Stomach (tissue), 9 donors: ENCODE results near the gene MRPL24. TPM values are rescaled to one million over a fixed set of nuclear protein-coding genes. Genes with fewer than 3 reads are reported as not detected.
A peak's percentile ranks its signal among the peaks of the same experiment; 100 is the strongest.

Source experiments
- DNase-seq, 2 donors: peaks; one replicate each; pipeline versions ENCODE4 v3.0.0 to v3.0.0-alpha.2; 2013 to 2019
- H3K27ac ChIP-seq, 5 donors: fragments of 200-600 bp in 4 of 5; sonication (generic) in 4 of 5; one replicate each; pipeline ENCODE4 v1.5.1; 2013 to 2019; ENCODE audit warnings: mild to moderate bottlenecking in 1 of 5, moderate library complexity in 1 of 5
- H3K27me3 ChIP-seq, 3 donors: fragments of 200-600 bp; sonication (generic); one replicate each; pipeline ENCODE4 v1.5.1; 2017 to 2019; ENCODE audit warnings: mixed run types in 1 of 3
- H3K36me3 ChIP-seq, 4 donors: fragments of 200-600 bp; sonication (generic); 1 replicate in 3 of 4; 2 replicates in 1 of 4; pipeline ENCODE4 v1.5.1; 2016 to 2019
- H3K4me1 ChIP-seq, 4 donors: fragments of 200-600 bp; sonication (generic); one replicate each; pipeline ENCODE4 v1.5.1; 2016 to 2019
- H3K4me3 ChIP-seq, 4 donors: fragments of 200-600 bp; sonication (generic) in 3 of 4; one replicate each; pipeline ENCODE4 v1.5.1; 2016 to 2019; ENCODE audit warnings: mild to moderate bottlenecking in 1 of 4
- H3K9me3 ChIP-seq, 4 donors: fragments of 200-600 bp; sonication (generic); one replicate each; pipeline ENCODE4 v1.5.1; 2016 to 2019
- CTCF ChIP-seq, 7 experiments: fragments of 450-650 bp in 4 of 7; fragments of 200-600 bp in 3 of 7; sonication (generic) in 3 of 7; IDR thresholded peaks; one replicate each; pipeline ENCODE4 v1.5.1; 2016 to 2019; ENCODE audit warnings: antibody characterized with exemption in 7 of 7, control low read depth in 2 of 7, mild to moderate bottlenecking in 1 of 7
- EP300 ChIP-seq: sonication (generic); formaldehyde crosslinking; IDR thresholded peaks from one replicate; pipeline ENCODE4 v1.6.1; 2017; ENCODE audit warnings: antibody characterized with exemption
- POLR2A ChIP-seq, 4 donors: fragments of 450-650 bp; IDR thresholded peaks; one replicate each; pipeline ENCODE4 v1.6.1; 2016; ENCODE audit warnings: antibody characterized with exemption in 4 of 4, control low read depth in 2 of 4, mild to moderate bottlenecking in 1 of 4, moderate library complexity in 1 of 4
- POLR2AphosphoS5 ChIP-seq, 3 donors: sonication (generic); formaldehyde crosslinking; IDR thresholded peaks; one replicate each; pipeline ENCODE4 v1.6.1; 2016; ENCODE audit warnings: antibody characterized with exemption in 3 of 3
- WGBS, 5 donors: extraction: QIAGEN DNeasy Blood & Tissue Kit in 3 of 5; methylation state at CpG; one replicate each; pipeline versions ENCODE4 v1.1.5 to v1.1.7; 2013 to 2018; 5-methylcytosine and 5-hydroxymethylcytosine counted together
- intact Hi-C: fragments of 100-400 bp; cut with DNase I; formaldehyde crosslinking; loops from one replicate; pipeline ENCODE4 v1.15.1; 2023; ENCODE audit warnings: low total_unique reads
- polyA plus RNA-seq, 3 donors: library from polyadenylated mRNA; stranded (reverse); fragments of 200-250 nt; gene quantifications; one replicate each; pipeline ENCODE4 v1.2.3, GENCODE V29; 2013
- total RNA-seq, 5 donors: library from RNA; depleted of rRNA; stranded (reverse); fragments of >200 nt; gene quantifications; one replicate each; pipeline versions ENCODE4 v1.1.0 to v1.2.3, GENCODE V29; 2014 to 2016
- donor health status: healthy with polysubstance abuse.
- donor health status: Bipolar disorder and iron deficiency.
- donor health status: healthy.

The MRPL24 gene
- total and polyA plus RNA-seq, 8 donors: 15.6 to 113 (median 48.8) TPM

DNA sequence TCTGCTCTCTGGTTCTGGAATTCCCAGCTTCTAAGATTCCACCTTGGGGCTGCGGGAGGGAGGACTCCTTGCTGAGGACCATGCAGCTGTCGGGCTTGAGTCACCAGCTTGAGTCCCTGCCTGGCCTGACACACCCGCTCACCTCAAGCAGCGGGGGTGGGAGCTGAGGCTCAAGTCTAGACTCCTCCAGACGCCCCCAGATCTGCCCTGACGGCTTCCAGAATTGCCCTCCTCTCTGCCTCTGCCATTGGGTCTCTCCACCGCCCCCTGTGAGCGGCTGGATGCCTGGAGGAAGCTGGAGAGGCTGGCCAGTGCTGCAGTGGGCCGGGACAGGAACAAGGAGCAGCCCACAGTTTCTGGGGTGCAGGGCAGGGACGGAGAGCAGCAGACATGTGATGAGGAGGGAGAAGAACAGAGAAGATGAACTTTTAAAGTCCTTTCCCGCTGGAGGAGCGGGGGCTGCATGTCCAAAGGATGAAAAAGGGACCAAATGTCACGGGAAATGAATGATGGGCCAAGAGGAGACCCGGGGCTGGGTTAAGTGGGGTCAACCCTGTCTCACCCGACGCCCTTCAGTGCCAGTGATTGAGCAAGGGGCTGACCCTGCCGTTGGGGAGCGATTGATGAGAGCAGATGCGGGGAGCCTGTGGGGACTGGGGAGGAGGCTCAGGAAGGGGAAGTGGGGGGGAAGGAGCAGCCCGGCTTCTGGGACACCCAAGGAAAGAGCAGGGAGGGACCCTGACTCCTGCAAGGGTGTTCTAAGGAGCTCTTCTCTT is 49.0 kb downstream of the MRPL24 start:
- H3K4me3 ChIP-seq: no peak overlapping the region
- TF ChIP-seq CTCF (IDR thresholded peaks at IDR 0.05) (peak in 1 of 7 experiments; percentile 2), POLR2AphosphoS5 (IDR thresholded peaks at IDR 0.05) (no peak)

DNA sequence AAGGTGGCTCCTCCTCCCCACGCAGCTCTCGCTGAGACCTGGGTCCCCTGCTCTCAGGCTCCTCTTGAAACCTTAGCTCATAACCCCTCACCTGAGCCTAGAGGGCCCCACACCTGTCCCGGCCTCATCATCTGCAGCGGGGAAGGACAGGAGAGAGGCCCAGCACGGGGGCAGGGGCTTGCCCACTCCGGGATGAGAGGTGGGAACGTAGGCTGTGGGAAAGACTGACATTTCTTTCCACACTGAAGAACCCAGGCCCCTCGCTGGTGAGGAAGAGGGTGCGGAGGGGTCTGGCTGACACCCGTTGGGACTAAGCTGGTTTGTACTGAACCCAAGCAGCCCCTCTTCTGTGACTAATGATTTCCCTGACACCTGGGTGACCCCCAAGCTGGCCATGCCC is 49.7 kb downstream of the MRPL24 start:
- DNase-seq: no peak
- Histone ChIP-seq H3K9me3 (no peaks in the 10 kb centered on the region), H3K4me3 (no peak overlapping the region), H3K4me1 (peaks cover 7 to 45% (median 38%) of the 10 kb centered on the region in 4 donors), H3K36me3 (no peaks in the 10 kb centered on the region), H3K27ac (no peak overlapping the region), H3K27me3 (peaks cover 0 to 83% (median 40%) of the 10 kb centered on the region in 3 donors)
- intact Hi-C loops: loop anchor here (5.0 kb wide), 1 partner anchor 36 kb away; the partner anchor contains the start of genes ISG20L2 and METTL25B
- TF ChIP-seq CTCF (IDR thresholded peaks at IDR 0.05) (no peak), EP300 (no peak), POLR2AphosphoS5 (IDR thresholded peaks at IDR 0.05) (no peak), POLR2A (IDR thresholded peaks at IDR 0.05) (no peak)
- WGBS, 5 donors: 63 to 81% (median 76%) methylated on average over 10 of the region's 10 CpGs

More for the DNA sequence above, 49.0 kb downstream of the MRPL24 start:
- no peaks in the 10 kb centered on the region for H3K36me3 ChIP-seq
- no peaks in the 10 kb centered on the region for H3K9me3 ChIP-seq
- H3K4me1 ChIP-seq: peaks cover 7 to 45% (median 38%) of the 10 kb centered on the region in 4 donors
- 29 to 41% (median 37%) methylated on average over 14 to 20 of the region's 20 CpGs for whole genome bisulfite sequencing, 5 donors
- H3K27me3 ChIP-seq: peaks cover 0 to 77% (median 37%) of the 10 kb centered on the region in 3 donors
- peak in 1 of 2 donors; percentile 57 for DNase-seq
- intact Hi-C loops: loop anchor here (5.0 kb wide), 1 partner anchor 35 kb away; the partner anchor contains the start of genes ISG20L2 and METTL25B
- peak overlapping the region in 2 of 5 donors; percentile 14 to 42 for H3K27ac ChIP-seq

DNA sequence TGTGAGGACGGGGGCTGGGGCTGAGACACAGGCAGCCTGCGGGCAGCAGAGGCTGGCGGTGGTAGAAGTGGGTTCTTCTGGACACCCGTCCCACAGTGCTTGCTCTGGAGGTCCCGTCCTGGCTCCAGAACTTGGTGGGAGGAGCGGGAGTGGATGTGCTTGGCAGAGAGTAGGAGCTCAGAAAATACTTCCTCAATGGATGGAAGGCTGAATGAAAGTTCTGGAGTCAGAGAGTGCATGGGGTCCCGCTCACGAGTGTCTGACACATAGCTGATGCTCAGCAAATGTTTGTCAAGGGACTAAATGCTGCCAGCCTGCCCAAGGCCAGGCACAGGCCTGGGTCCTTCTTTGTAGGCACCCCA is 50.2 kb downstream of the MRPL24 start:
- Histone ChIP-seq H3K4me3 (no peak overlapping the region), H3K36me3 (no peaks in the 10 kb centered on the region), H3K27ac (no peak overlapping the region), H3K9me3 (no peaks in the 10 kb centered on the region), H3K27me3 (peaks cover 0 to 89% (median 44%) of the 10 kb centered on the region in 3 donors), H3K4me1 (peaks cover 7 to 45% (median 38%) of the 10 kb centered on the region in 4 donors)
- TF ChIP-seq POLR2A (IDR thresholded peaks at IDR 0.05): no peak
- TF ChIP-seq EP300: no peak
- TF ChIP-seq CTCF (IDR thresholded peaks at IDR 0.05): no peak
- TF ChIP-seq POLR2AphosphoS5 (IDR thresholded peaks at IDR 0.05): no peak
- intact Hi-C loops: loop anchor here (5.0 kb wide), 1 partner anchor 37 kb away; the partner anchor contains the start of genes ISG20L2 and METTL25B
- WGBS, 5 donors: 65 to 80% (median 76%) methylated on average over 8 of the region's 8 CpGs
- DNase-seq: no peak

DNA sequence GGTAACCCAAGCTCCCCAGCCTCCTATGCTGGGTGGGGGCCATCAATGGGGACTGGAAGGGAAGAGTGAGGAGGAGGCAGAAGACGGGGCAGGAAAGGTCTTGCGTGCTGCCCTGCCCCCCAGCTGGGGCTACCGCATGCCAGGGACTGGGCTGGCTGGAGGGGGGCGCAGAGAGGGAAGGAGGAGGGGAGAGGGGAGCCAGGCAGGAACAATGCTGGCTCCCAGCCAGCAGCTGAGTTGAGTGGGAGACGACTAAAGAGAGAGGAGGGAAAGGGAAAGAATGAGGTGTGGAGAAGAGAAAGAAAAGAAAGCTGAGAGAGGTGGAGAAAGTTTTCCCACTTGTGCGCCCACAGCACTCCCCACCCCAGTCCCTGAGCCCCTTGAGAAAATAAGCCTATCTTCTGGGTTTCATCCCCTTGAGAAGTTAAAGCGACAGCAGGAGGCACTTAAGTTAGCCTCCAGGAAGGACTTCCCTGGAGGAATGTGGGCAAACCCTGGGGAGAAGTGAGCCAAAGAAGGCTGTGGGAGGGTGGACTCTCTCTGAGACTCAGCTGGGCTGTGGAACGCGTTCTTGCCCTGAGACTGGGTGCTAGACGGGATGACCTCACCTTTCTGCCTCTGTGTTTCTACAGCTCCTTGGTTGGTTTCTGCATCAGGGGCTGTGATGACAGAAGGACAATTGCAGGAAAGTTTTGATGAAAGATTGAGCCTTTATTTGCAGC is 50.8 kb downstream of the MRPL24 start:
- peak in 1 of 2 donors; percentile 70 for DNase-seq
- H3K4me3 ChIP-seq: no peak overlapping the region
- peaks cover 7 to 45% (median 38%) of the 10 kb centered on the region in 4 donors for H3K4me1 ChIP-seq
- TF ChIP-seq POLR2AphosphoS5 (IDR thresholded peaks at IDR 0.05): no peak
- no peak for TF ChIP-seq POLR2A (IDR thresholded peaks at IDR 0.05)
- no peak for TF ChIP-seq EP300
- TF ChIP-seq CTCF (IDR thresholded peaks at IDR 0.05): no peak
- no peaks in the 10 kb centered on the region for H3K9me3 ChIP-seq
- H3K27ac ChIP-seq: no peak overlapping the region
- H3K36me3 ChIP-seq: no peaks in the 10 kb centered on the region
- peaks cover 0 to 94% (median 44%) of the 10 kb centered on the region in 3 donors for H3K27me3 ChIP-seq
- 16 to 39% (median 28%) methylated on average over 10 of the region's 10 CpGs for WGBS, 5 donors
- intact Hi-C loops: loop anchor here (5.0 kb wide), 1 partner anchor 37 kb away; the partner anchor contains the start of genes ISG20L2 and METTL25B
